Adrenal gland (tissue), 19 donors: ENCODE results near the gene TMEM179. TPM values are rescaled to one million over a fixed set of nuclear protein-coding genes. Genes with fewer than 3 reads are reported as not detected.
A peak's percentile ranks its signal among the peaks of the same experiment; 100 is the strongest.
"Not testable (repeated sequence)": the region's sequence is repeated elsewhere in the genome, so short reads cannot be mapped to it uniquely, and the experiment has no call there.

Source experiments
- DNase-seq, 7 donors: peaks; one replicate each; pipeline ENCODE4 v3.0.0-alpha.2; 2019 to 2020
- H3K27ac ChIP-seq, 5 donors: fragments of 200-600 bp; sonication (generic) in 4 of 5; 1 replicate in 3 of 5; 2 replicates in 2 of 5; pipeline versions ENCODE4 v1.5.1 to v1.8.0; 2016 to 2020; ENCODE audit warnings: mild to moderate bottlenecking in 1 of 5
- H3K27me3 ChIP-seq: fragments of 200-600 bp; 2 replicates; pipeline ENCODE4 v1.8.0; 2021
- H3K36me3 ChIP-seq, 2 donors: fragments of 200-600 bp; replicated peaks in 1 of 2; 1 replicate in 1 of 2; 2 replicates in 1 of 2; pipeline versions ENCODE4 v1.5.1 to v1.8.0; 2018 to 2022
- H3K4me1 ChIP-seq, 2 donors: fragments of 200-600 bp; replicated peaks in 1 of 2; 1 replicate in 1 of 2; 2 replicates in 1 of 2; pipeline versions ENCODE4 v1.5.1 to v1.8.0; 2018 to 2021
- H3K4me3 ChIP-seq, 4 donors: fragments of 200-600 bp; sonication (generic) in 3 of 4; one replicate each; pipeline ENCODE4 v1.5.1; 2016 to 2018
- H3K9me3 ChIP-seq, 3 donors: fragments of 200-600 bp; sonication (generic) in 1 of 3; replicated peaks in 1 of 3; 1 replicate in 2 of 3; 2 replicates in 1 of 3; pipeline versions ENCODE4 v1.5.1 to v1.8.0; 2016 to 2021
- POLR2A ChIP-seq, 2 donors: fragments of 450-650 bp; IDR thresholded peaks; one replicate each; pipeline ENCODE4 v1.6.1; 2017; ENCODE audit warnings: antibody characterized with exemption in 2 of 2, mild to moderate bottlenecking in 2 of 2, moderate library complexity in 1 of 2
- WGBS, 4 donors: extraction: QIAGEN DNeasy Blood & Tissue Kit in 2 of 4; methylation state at CpG; one replicate each; pipeline versions ENCODE4 v1.1.5 to v1.1.7; 2013 to 2017; 5-methylcytosine and 5-hydroxymethylcytosine counted together
- intact Hi-C, 2 donors: fragments of 100-400 bp; cut with DNase I; formaldehyde crosslinking; loops; one replicate each; pipeline versions ENCODE4 v1.14.1 to v1.15.0; 2022 to 2023
- long read RNA-seq, 10 donors: library from polyadenylated mRNA in 3 of 10; unstranded in 2 of 10; stranded (forward) in 1 of 10; transcript quantifications; one replicate each; pipeline ENCODE4 v2.0.0 and lab custom pipeline, GENCODE V29; 2021 to 2026
- polyA plus RNA-seq, 3 donors: library from polyadenylated mRNA; stranded (reverse); fragments of 200-250 nt in 2 of 3; fragments of 350-450 nt in 1 of 3; fragmentation: Illumina TruSeq in 1 of 3; extraction: RNeasy Lipid Tissue Mini Kit (QIAGEN cat#74804) in 1 of 3; gene quantifications; one replicate each; pipeline ENCODE4 v1.2.3, GENCODE V29; 2013 to 2014
- total RNA-seq, 9 donors: library from RNA; depleted of rRNA in 4 of 9; stranded (reverse); fragments of >200 nt in 4 of 9; fragments of 120-200 nt in 1 of 9; fragmentation: NEBNext Ultra II Directional in 1 of 9; extraction: Animal tissue kit (Norgen Biotek cat#: 25700) in 1 of 9; gene quantifications; one replicate each; pipeline versions ENCODE4 v1.1.0 to v1.2.4, GENCODE V29; 2013 to 2023
- TF ChIP-seq, protein P1 (sequence below), 6 experiments: fragments of 450-650 bp in 4 of 6; fragments of 200-600 bp in 2 of 6; sonication (generic) in 1 of 6; IDR thresholded peaks; 1 replicate in 5 of 6; 2 replicates in 1 of 6; pipeline versions ENCODE4 v1.5.1 to v1.8.0; 2016 to 2021; ENCODE audit warnings: antibody characterized with exemption in 6 of 6, mild to moderate bottlenecking in 2 of 6, moderate library complexity in 1 of 6
- donor health status: healthy with polysubstance abuse.
- donor health status: Bipolar disorder and iron deficiency.
- donor health status: DM: yes; HTN: yes; CAD: no.
- donor health status: DM: no; HTN: no; CAD: no.
- donor health status: DM: no; HTN: no; CAD: no.
- donor health status: DM: yes; HTN: yes; CAD: no.

Gene TMEM179
- 10 to 100 TPM in 6 of 9 donors, 1 to 10 TPM in 3; 4.3 to 46.5 (median 13.1) TPM for total RNA-seq
- 10 to 100 TPM in 2 of 3 donors, 1 to 10 TPM in 1; 4.5 to 76.7 (median 17.9) TPM for polyA plus RNA-seq
- long read RNA-seq, donor 1, partial matches to known transcripts: 0 of 3 reads
- long read RNA-seq, donor 1, other reads (novel, unspliced or antisense): 0 of 3 reads
- long read RNA-seq, donor 2, partial matches to known transcripts: 0 of 1 reads
- long read RNA-seq, donor 2, other reads (novel, unspliced or antisense): 0 of 1 reads
- long read RNA-seq, donor 3, partial matches to known transcripts: 0 of 4 reads
- long read RNA-seq, donor 3, other reads (novel, unspliced or antisense): 0 of 4 reads
- long read RNA-seq, donor 4: 0 reads
- long read RNA-seq, donor 5, transcript TMEM179-204 (4 exons, 1,430 nt): major isoform, 27 of 29 reads
- long read RNA-seq, donor 5, partial matches to known transcripts: 0 of 29 reads
- long read RNA-seq, donor 5, other reads (novel, unspliced or antisense): 0 of 29 reads
- long read RNA-seq, donor 6, partial matches to known transcripts: 0 of 1 reads
- long read RNA-seq, donor 6, other reads (novel, unspliced or antisense): 0 of 1 reads
- long read RNA-seq, donor 7, partial matches to known transcripts: 0 of 2 reads
- long read RNA-seq, donor 7, other reads (novel, unspliced or antisense): 0 of 2 reads
- long read RNA-seq, donor 8, partial matches to known transcripts: 0 of 2 reads
- long read RNA-seq, donor 8, other reads (novel, unspliced or antisense): 0 of 2 reads
- long read RNA-seq, donor 9, partial matches to known transcripts: 0 of 1 reads
- long read RNA-seq, donor 9, other reads (novel, unspliced or antisense): 0 of 1 reads
- long read RNA-seq, donor 10, partial matches to known transcripts: 0 of 5 reads
- long read RNA-seq, donor 10, other reads (novel, unspliced or antisense): 0 of 5 reads

DNA sequence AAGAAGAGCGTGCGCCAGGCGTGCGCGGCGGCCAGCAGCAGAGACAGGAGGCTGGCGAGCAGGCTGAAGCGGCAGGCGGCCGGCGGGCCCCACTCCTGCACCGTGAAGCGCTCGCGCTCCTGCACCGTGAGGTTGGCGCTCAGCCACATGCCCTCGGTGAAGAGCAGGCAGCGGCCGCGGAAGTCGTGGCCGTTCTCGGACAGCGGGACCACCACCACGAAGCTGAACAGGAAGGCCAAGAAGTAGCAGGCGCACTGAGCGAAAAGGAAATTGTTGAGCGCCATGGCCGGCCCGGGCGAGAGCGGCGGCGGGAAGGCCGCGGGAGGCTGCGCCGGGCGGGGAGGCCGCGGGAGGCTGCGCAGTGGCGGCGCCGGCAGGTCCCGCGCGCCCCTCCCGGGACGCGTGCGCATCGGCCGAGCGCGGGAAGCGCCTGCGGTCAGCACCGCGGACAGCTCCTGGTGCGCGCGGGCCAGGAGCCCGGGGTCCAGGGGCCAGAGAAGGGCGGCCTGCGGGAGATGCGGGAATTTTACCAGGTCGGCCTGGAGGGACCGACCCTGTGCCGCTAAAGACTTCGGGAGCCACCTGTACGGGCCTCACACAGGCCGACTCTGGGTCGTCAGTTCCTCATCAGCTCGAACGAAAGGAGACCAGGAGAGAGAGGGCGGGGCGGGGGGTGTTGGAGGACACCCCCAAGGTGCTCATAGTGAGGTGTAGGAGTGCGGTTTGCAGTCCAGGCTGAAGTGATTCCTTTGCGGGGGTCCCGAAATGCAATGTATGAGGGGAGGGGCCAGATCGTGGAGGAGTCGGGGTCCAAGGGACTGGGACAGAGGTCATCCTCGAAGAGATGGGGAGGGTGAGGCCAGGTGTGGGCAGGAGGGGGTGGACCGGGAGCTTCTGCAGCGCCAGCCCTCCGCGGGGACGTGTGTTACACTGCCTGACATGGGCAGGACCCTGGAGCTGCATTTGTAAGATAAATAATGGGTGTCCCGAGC is at the start of gene TMEM179:
Gene TMEM179 (minus strand): TSS at position 315 of the 992 bp plus-strand sequence. CDS start 31 bp downstream, at position 284.
- Histone ChIP-seq H3K27ac (peak within 1 kb of the TSS in 2 of 5 donors; percentile 34 to 60), H3K4me1 (no peaks in the 10 kb centered on the region), H3K9me3 (no peaks in the 10 kb centered on the region), H3K27me3 (peaks cover 20% of the 10 kb centered on the region), H3K4me3 (peak within 1 kb of the TSS in 1 of 4 donors; percentile 23), H3K36me3 (no peaks in the 10 kb centered on the region)
- intact Hi-C loops: no loop called here
- TF ChIP-seq POLR2A (IDR thresholded peaks at IDR 0.05): no peak
- TF ChIP-seq, protein P1, sequence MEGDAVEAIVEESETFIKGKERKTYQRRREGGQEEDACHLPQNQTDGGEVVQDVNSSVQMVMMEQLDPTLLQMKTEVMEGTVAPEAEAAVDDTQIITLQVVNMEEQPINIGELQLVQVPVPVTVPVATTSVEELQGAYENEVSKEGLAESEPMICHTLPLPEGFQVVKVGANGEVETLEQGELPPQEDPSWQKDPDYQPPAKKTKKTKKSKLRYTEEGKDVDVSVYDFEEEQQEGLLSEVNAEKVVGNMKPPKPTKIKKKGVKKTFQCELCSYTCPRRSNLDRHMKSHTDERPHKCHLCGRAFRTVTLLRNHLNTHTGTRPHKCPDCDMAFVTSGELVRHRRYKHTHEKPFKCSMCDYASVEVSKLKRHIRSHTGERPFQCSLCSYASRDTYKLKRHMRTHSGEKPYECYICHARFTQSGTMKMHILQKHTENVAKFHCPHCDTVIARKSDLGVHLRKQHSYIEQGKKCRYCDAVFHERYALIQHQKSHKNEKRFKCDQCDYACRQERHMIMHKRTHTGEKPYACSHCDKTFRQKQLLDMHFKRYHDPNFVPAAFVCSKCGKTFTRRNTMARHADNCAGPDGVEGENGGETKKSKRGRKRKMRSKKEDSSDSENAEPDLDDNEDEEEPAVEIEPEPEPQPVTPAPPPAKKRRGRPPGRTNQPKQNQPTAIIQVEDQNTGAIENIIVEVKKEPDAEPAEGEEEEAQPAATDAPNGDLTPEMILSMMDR (IDR thresholded peaks at IDR 0.05): no peak
- WGBS, 4 donors: 6 to 17% (median 9%) methylated on average over 33 to 91 of the region's 91 CpGs
- peak in 4 of 7 donors; percentile 14 to 57 (median 40) for DNase-seq

DNA sequence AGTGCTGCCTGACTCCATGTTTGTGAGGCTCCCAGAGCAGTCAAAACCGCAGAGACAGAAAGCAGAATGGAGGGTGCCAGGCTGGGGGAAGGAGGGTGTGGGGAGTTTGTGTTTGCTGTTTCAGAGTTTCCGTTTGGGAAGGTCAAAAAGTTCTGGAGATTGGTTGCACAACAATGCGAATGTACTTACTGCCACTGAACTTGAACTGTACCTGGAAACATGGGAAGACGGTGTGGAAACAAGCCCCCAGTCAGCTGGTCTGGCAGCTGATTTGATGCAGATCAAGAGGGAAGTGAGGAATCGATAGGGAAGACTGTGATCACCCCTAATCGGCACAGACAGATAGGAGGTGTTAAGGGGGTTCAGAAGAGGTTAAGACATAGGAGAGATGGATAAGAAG is 49.5 kb upstream of the TMEM179 start:
- TF ChIP-seq POLR2A (IDR thresholded peaks at IDR 0.05): no peak
- TF ChIP-seq, protein P1 (IDR thresholded peaks at IDR 0.05): no peak
- WGBS, 4 donors: 62 to 69% (median 65%) methylated on average over 6 of the region's 6 CpGs
- no peaks in the 10 kb centered on the region for H3K9me3 ChIP-seq
- intact Hi-C loops: loop anchor here in 1 of 2 donors (5.0 kb wide), 1 partner anchor 53 kb away; no protein-coding TSS in a partner anchor
- H3K27me3 ChIP-seq: no peaks in the 10 kb centered on the region
- H3K27ac ChIP-seq: no peak overlapping the region
- H3K4me1 ChIP-seq: peaks cover 0 to 6% of the 10 kb centered on the region in 2 donors
- no peak overlapping the region for H3K4me3 ChIP-seq
- no peaks in the 10 kb centered on the region for H3K36me3 ChIP-seq
- DNase-seq: peak in 1 of 7 donors; percentile 19

DNA sequence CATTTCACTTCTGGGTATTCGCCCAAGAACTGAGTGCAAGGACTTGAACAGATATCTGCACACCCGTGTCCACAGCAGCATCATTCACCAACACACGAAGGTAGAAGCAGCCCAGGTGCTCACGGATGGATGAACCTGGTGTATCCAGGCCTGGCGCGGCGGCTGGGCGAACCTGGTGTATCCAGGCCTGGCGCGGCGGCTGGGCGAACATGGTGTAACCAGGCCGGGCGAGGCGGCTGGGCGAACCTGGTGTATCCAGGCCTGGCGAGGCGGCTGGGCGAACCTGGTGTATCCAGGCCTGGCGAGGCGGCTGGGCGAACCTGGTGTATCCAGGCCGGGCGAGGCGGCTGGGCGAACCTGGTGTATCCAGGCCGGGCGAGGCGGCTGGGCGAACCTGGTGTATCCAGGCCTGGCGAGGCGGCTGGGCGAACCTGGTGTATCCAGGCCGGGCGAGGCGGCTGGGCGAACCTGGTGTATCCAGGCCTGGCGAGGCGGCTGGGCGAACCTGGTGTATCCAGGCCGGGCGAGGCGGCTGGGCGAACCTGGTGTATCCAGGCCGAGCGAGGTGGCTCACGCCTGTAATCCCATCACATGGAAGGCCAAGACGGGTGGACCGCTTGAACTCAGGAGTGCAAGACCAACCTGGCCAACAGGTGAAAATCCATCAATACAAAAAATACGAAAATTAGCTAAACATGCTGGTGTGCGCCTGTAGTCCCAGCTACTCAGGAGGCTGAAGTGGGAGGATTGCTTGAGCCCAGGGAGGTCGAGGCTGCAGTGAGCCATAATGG is 48.8 kb upstream of the TMEM179 start:
- H3K36me3 ChIP-seq, H3K4me1 ChIP-seq, H3K27ac ChIP-seq, DNase-seq, H3K9me3 ChIP-seq, H3K27me3 ChIP-seq, H3K4me3 ChIP-seq: not testable (repeated sequence)
- 92 to 95% (median 94%) methylated on average over 14 to 52 of the region's 52 CpGs for WGBS, 4 donors
- intact Hi-C loops: loop anchor here in 1 of 2 donors (5.0 kb wide), 1 partner anchor 54 kb away; no protein-coding TSS in a partner anchor
